ENCODE measurements around the gene GOLM1.
"Not testable (repeated sequence)": the region's sequence is repeated elsewhere in the genome, so short reads cannot be mapped to it uniquely, and the experiment has no call there.

Gene GOLM1

DNA sequence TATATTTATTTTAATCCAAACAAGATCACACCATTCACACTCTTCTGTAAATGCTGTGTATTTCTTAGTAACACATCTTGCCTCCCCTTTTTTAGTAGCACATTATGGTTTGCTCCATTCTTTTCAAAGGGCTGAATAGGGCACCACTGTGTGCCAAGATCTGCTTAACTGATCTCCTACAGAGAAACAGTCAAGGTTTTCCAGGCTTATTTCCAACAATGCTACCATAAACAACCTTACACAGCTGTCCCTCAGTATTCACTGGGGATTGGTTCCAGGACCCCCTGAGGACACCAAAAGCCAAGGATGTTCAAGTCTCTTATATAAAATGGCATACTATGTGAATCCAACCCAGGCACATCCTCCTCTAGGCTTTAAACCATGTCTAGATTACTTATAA, 16.5 kb downstream of the GOLM1 start:
- no peak for DNase-seq (ENCODE audit: low read depth)

DNA sequence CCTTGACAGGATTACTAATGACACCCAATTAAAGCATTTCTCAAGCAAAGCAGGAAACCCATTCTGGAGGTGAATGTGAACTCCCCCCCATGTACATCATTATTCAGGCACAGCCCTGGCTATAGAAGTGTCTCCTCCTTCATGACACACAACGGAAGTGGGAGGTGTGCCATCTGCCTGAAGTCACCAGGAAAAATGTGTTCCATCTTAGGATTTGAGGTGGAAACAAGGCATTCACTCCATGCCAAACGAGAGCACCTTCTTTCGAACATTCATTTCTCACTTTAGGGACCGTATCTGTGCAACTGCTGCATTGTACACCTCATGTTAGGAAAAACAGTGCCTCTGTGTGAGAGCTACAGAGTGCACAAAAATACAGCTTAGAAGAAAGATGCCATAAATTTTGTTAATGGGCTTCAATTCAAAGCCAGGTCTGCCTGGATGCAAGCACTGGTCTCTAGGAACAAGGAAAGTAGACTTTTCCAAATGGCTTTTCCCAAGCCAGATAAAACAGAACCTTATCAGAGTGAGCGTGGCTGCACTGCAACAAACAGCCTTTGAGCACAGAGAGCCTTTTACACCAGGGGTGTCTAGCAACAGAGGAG, 19.4 kb downstream of the GOLM1 start:
- DNase-seq (ENCODE audit: low read depth): no peak

DNA sequence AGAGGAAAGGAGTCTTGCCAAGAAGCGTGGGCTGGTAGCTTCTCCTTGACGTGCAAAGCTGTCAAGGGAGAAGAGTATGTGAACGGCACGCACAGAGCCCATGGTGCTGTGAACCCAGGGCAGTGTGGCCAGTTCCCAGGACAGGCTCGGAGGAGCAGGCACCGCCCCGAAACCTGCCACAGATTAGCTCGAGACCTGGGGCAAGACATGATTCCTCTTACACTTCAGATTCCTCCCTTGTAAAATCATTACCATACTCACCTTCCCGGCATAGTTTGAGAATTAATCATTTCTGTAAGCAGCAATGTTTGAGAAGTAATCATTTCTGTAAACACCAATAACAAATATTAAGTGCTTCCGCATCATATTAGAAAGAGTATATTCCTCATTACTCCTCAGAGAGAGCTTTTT, 19.9 kb downstream of the GOLM1 start:
- DNase-seq (ENCODE audit: low read depth): no peak

DNA sequence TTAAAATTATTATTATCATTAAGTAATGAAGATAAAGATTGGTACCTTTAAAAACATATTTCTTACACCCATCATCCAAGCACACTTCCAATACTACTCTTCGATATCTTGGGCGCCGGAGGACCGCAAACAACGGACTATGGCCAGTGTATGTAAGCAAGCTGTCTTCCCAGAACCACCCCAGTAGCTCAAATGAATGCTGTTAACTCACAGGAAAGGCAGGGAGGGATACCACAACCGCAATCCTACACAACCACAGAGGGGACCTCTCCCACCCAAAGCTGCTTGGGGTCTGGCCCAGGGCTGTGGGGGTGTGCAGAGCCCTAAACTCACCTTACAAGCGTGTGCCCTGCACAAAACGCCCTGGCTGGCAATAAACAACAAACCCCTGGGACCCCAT, 20.6 kb downstream of the GOLM1 start:
- no peak for DNase-seq (ENCODE audit: low read depth)

DNA sequence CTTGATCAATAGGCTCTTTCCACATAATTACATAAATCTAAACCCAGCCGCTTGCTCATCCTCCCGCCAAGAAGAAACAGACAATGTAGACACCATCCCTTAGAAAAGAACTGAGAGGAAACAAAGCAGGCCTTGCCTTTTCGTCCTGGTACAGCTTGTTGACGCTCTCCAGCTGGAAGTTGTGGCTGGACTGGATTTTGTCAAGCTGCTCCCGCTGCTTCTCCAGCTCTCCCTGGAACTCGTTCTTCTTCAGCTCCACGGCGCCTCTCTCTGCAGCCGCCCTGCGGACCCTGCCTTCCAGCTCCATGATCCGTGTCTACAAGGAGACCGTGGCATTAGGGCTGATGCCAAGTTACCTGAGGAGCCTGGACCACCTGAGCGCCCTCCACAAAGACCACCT, 22.1 kb downstream of the GOLM1 start:
- no peak for DNase-seq (ENCODE audit: low read depth)

DNA sequence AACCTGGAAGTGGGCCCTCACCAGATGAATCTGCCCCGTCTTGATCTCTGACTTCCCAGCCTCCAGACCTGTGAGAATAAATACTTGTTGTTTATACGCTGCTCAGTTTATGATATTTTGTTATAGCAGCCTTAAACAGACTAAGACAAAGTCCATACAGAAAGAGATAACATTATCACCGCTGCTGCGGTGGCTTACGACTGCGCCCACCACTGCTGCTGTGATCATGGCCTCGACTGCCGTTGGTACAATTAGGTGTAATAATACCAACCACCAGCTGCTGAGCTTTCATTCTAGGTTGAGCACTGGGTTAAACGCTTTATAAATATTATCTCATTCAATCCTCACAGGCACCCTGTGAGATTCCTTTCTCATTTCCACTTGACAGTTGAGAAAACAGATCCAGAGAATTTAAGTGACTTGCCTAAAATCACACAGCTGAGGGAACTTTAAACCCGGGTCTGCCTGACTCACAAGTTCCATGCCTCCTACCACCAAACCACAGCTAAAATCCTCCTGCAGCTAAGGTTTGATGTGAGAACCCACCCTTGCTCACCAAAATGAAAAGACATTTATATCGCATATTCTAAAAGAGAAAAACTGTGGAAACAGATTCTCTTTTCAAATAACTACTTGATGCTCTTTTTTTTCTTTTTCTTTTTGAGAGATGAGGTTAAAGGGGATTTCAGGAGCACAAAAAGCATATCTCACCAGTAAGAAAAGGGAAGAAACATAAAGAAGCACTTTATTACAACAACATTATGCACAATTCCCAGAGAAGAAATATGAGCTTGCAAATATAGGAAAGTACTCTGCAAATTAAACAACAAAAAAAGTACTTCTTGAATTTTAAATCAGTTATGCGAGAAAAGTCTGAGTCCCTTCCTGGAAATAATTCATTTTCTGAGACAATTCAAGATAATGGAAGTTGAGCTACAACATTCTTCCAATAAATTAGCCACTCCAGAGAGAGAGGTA, 23.9 kb downstream of the GOLM1 start:
- DNase-seq (ENCODE audit: low read depth): no peak

DNA sequence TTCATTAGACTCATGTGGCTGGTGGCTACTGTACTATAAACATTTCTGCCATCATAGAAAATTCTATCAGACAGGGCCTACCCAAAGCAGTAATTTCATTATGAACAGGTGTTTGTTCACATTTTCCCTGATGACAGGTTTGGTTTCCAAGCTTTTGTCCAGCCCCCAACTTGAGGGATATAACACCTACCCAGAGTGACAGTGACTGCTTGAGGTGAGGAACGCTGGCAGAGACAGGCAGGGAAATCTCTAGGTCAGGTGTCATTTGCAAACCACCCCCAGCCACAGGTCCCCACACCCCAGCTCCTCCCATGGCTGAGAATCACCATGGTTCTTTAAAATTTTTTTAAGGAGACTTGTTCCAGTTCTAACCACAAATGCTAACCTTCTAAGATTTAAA, 25.5 kb downstream of the GOLM1 start:
- no peak for DNase-seq (ENCODE audit: low read depth)

DNA sequence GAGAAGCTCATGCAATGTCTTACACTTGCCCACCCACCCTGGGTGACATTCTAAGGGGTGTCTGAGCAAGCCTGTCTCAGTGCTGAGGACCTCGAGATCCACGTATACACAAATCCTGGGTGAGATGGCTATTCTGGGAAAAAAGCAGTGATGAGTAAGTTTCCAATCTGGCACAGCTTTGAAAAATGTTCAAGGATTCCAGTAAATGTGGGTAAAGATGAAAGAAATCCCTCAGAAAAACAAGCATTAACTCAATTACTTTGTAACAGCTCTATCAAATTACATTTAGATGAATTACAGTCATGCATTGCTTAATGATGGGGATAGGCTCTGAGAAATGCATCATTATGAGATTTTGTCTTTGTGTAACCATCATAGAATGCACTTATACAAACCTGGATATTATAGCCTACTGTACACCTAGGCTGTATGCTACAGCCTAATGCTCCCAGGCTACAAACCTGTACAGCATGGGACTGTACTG, 26.9 kb downstream of the GOLM1 start:
- no peak for DNase-seq (ENCODE audit: low read depth)

DNA sequence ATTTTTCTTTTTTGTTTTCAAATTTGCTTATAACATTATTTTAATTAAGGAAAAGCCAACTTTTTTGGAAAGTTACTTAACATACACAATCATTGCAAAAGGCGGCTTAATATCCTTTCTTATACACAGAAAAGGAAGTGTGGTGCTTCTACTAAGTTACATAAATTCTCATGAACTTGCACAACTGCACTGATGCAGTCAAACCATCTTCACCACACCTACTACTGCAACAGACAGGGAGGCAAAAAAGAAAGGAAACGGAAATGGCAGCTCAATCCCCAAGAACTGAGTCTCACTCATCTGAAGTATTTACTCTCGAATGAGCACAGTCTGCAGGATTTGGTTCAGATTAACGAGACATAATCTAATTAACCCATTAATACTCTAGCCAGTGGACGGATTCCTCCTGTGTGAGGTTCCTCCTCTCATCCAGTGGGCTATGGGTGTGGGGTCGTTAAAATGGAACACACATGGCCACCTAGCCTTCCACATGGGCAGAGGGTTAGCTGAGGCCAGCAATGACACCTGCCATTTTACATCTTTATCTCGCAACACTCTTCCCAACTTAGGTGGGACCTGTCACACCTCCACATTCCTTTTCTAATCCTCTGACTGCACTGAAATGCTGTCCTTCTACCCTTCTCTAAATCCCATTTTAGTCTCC, 30.0 kb downstream of the GOLM1 start:
- no peak for DNase-seq (ENCODE audit: low read depth)

DNA sequence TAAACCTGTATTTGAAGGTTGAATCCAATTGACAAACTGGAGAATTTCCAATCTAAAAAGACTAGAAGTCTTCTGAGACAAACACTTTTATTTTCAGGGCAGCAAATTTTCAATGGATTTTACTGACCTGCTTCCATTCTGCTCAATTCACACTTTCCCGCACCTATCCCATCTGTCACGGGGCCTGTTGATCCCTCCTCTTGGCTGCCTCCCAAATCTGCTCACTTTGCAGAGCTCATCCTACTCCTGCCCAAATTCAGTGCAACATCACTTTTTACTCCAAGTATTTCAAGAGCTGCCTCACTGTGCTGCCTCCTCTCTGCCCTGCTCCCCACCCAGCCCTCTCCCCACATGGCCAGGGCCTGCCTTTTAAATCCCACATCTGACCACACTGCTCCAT, 35.1 kb downstream of the GOLM1 start:
- no peak for DNase-seq (ENCODE audit: low read depth)

DNA sequence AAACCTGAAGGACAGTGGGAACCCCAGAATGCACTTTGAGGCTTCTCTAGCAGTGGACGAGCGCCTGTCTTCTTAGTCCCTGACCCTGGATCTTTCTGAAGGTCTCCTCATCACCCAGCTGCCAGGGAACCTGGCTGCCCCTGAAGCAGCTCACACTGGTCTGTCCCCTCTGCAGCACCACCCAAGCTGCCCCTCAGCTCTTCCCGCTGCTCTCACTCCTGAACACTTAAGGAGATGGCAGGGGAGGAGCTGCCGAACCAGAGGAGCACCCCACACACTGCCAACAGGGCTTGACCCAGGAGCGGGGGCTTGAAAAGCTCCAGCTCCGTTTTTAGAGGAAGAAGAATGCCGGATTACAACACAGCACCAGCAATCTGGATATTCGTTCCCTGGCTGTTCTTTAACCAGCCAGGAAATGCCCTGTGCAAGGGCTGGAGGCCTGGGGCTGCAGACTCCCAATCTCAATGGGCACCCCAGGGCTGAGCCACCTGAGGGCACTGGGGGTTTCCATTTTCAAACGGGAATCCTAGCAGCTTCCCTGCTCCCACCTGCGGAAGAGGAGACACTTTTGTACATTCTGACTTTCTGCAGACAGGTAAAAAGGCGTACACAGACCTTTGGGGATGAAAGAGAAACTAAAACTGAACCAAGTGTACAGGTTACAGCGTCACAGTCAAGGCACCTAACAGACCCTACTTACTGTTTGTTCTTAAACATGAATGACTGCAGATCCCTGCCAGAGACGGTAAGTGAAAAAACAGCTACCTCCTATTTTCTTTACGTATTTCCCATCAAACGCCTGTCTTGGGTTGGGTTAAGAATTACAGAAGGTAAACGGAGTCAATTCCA, 36.3 kb downstream of the GOLM1 start:
- DNase-seq (ENCODE audit: low read depth): no peak

DNA sequence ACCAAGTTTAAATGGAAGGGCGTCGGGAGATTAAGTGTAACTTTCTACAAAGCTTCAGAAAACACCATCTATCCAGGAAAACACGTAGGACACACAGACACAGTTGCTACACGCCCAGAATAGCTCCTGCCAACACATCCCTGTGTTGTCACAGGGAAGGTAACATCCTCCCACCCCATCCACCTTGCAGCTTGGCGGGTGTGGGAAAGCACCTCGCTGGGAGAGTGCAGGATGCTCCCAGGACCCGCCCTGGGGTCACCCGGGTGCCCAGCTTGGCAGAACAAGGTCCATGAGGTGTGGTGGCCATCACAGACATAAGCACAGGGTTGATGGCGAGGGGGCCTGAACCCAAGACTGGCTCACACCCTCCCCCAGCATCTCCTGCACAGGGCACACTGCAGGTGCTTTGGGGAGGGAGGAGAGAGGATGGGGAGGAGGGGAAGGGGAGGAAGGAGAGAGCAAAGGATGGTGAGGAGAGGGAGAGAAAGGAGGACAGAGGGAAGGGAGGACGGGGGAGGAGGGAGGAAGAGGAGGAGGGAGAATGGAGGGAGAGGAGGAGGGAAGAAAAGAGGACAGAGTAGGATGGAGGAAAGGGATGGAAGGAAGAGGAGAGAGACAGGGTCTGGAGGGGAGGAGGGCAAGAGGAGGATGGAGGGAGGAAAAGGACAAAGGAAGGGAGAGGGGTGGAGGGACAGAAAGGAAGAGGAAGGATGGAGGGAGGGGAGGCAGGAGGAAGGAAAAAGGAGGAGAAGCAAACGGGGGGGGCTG, 37.2 kb downstream of the GOLM1 start:
- no peak for DNase-seq (ENCODE audit: low read depth)

DNA sequence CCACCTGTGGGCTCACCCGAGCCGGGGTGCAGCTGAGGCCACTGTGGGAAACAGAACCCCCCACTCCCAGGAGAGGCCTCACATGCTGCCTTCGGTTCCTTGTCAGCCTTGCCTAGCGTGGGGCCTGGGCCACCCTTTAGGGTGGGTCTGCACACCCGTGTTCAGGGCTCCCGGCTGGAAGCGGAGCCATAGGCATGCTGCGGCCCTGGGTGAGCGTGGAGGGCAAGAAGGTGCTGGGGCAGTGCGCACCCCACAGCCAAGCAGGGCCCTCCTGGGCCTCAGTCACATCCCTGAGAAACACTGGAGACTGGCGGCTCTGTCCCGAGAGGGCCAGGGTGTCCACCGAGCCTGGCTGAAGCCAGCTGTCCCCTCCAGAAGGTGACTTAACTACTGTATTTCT, 41.9 kb downstream of the GOLM1 start:
- no peak for DNase-seq (ENCODE audit: low read depth)

DNA sequence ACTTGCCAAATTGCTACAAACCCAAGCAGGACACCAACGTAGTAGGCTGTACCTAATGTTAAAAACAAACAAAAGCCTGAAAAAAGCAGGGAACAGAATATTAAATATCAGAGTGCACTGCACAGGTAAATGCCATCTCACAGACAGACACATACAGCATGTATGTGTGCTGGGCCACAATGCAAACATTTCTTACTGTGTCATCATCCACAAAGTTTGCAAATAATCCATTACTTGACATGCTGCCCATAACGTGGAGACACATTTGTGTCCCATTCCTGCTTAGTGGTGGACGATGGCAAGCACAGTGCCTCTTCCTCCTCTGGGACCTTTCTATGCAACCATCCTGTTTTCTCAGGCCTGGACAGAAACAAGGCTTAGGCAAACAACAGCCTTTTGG, 44.7 kb downstream of the GOLM1 start:
- DNase-seq (ENCODE audit: low read depth): no peak

DNA sequence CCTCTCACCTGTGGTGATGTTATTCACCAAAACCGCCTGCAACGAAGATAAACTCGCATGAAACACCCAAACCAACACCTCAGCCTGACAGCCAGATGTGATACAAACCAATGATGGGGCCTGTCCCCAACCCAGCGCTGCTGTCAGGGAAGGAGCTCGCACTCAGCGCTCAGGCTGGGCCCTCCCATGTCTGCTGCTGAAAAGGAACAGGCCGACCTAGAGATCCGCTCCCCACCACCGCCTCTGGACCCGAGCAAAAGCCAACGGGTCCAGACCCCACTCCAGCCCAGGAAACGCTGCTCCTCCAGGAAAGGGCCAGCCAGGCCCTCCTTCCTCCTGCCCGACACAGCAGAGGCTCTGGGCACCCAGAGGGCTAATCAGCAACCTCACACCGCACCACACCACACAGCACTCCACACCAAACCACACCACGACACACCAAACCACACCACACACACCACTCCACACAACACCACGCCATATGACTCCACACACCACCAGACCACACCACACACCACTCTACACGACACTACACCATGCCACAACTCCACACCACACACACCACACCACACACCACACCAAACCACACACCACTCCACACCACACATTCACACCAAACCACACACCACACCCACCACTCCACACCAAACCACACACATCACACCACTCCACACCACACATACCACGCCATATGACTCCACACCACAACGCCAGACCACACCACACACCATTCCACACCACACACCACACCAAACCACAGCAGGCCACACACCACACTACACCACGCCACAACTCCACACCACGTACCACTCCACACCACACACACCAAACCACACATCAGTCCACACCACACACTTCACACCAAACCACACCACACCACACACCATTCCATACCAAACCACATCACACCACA, 46.5 kb downstream of the GOLM1 start:
- DNase-seq (ENCODE audit: low read depth): no peak

DNA sequence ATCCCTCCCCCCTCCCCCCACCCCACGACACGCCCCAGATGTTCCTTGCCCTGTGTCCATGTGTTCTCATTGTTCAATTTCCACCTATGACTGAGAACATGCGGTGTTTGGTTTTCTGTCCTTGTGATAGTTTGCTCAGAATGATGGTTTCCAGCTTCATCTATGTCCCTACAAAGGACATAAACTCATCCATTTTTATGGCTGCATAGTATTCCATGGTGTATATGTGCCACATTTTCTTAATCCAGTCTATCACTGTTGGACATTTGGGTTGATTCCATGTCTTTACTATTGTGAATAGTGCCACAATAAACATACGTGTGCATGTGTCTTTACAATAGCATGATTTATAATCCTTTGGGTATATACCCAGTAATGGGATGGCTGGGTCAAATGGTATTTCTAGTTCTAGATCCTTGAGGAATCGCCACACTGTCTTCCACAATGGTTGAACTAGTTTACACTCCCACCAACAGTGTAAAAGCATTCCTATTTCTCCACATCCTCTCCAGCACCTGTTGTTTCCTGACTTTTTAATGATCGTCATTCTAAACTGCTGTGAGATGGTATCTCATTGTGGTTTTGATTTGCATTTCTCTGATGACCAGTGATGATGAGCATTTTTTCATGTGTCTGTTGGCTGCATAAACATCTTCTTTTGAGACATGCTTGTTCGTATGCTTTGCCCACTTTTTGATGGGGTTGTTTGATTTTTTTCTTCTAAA, 51.2 kb downstream of the GOLM1 start:
- not testable (repeated sequence) for DNase-seq (ENCODE audit: low read depth)

DNA sequence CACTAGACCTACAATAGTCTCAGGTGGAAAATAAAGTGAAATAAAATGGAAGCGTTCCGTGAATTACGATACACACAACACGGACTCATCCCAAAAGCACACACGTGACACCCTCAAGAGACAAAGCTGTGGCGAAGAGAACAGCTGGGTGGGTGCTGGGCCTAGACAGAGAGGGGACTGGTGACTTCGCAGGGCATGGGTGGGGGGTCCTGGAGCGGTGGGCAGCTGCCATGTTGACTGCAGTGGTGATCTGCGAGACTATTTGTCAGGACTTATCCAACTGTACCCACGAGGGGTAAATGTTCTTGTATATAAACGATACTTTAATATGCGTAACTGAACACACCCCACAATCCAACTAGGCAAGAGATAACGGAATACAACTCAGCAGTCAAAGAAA, 52.0 kb downstream of the GOLM1 start:
- no peak for DNase-seq (ENCODE audit: low read depth)

DNA sequence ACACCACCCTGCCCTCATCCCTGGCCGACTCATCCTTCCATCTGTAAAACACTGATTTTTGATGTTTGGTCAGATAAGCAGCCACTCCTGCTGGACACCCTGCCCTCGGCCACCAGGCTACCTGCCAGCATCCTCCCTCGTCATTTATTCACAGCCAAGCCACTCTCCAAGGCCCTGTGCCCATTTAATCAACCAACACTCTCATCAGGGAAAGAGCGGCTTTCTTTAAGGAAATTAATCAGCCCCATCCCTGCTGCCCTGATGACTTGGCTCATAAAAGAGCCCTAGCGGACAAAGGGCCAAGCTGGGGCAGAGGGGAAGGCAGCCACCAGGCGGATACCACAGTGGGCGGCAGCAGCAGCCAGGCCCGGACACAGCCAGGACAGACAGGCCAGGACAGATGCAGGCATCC, 52.4 kb downstream of the GOLM1 start:
- no peak for DNase-seq (ENCODE audit: low read depth)

DNA sequence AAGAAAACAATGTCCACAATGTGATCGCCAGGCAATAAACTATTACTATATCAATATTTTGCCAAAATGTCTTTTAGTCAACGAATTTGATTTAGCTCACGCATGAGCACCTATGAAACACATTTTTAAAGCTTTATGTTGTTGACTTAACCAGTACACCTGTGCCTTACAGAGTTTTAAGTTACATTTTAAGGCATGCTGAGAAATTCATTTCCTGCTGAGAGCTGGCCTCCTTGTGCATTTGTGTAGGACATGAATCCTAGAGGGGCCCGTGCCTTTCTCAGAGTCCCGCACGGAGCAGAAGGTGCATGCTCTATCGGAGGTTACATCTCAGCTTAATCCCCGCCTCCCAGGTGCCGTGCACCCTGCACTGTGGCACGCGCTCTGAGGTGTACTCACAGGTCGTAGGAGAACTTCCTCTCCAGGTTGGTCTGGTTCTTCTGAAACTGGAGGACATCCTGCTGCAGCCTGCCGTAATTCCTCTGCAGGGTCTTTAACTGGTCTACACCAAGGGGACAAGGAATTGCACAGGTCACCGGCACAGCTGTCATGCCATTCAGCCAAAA, 53.2 kb downstream of the GOLM1 start:
- DNase-seq (ENCODE audit: low read depth): no peak

All from T follicular helper cell (primary cell).